Nephron progenitor cell (in vitro differentiated cells): ENCODE measurements around the gene PODN.

ENCODE experiments used
- DNase-seq: peaks from one replicate; pipeline ENCODE4 v3.0.0; 2021
- H3K27ac Mint-ChIP-seq: 2 replicates; pipeline ENCODE4 v1.8.0; 2021; ENCODE audit warnings: mild to moderate bottlenecking, moderate library complexity, mixed read lengths
- H3K27me3 Mint-ChIP-seq: 2 replicates; pipeline ENCODE4 v1.8.0; 2021; ENCODE audit warnings: mild to moderate bottlenecking, low read depth, mixed read lengths; ENCODE audit not compliant: poor library complexity
- H3K36me3 Mint-ChIP-seq: 2 replicates; pipeline ENCODE4 v1.8.0; 2021; ENCODE audit warnings: low read depth, mixed read lengths
- H3K4me1 Mint-ChIP-seq: 2 replicates; pipeline ENCODE4 v1.8.0; 2021; ENCODE audit warnings: mixed read lengths
- H3K4me3 Mint-ChIP-seq: 2 replicates; pipeline ENCODE4 v1.8.0; 2021; ENCODE audit warnings: mild to moderate bottlenecking, moderate library complexity, mixed read lengths
- H3K9me3 Mint-ChIP-seq: 2 replicates; pipeline ENCODE4 v1.8.0; 2021; ENCODE audit warnings: mild to moderate bottlenecking, moderate library complexity, mixed read lengths
- CTCF ChIP-seq: fragments of 200-600 bp; sonication (generic); IDR thresholded peaks from 2 replicates; pipeline ENCODE4 v1.5.0; 2021; ENCODE audit warnings: antibody characterized with exemption

Gene PODN

DNA sequence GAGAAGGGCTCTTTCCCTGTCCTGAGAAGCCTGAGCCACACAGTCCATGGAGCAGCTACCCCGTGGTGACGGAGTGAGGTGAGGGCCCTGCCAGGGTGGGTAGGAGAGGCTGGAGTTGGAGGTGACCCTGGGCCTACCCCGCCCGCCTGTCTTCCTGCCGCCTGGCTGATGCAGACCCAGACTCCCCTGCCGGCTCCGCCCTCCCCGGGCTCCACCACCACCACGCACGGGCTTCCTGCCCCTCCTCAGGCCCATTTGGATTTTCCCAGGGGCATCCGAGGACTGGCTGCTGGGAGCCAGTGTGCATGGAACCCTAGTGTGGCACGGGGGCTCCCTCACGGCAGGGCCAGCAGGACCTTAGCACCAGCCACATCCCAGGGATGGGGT is 32.5 kb downstream of the PODN start:
- Mint-ChIP-seq H3K36me3 (no peaks in the 10 kb centered on the region), H3K4me1 (peaks cover 9% of the 10 kb centered on the region), H3K27ac (no peak overlapping the region), H3K27me3 (no peaks in the 10 kb centered on the region), H3K9me3 (no peaks in the 10 kb centered on the region), H3K4me3 (no peak overlapping the region)
- TF ChIP-seq CTCF: no peak
- DNase-seq: no peak

DNA sequence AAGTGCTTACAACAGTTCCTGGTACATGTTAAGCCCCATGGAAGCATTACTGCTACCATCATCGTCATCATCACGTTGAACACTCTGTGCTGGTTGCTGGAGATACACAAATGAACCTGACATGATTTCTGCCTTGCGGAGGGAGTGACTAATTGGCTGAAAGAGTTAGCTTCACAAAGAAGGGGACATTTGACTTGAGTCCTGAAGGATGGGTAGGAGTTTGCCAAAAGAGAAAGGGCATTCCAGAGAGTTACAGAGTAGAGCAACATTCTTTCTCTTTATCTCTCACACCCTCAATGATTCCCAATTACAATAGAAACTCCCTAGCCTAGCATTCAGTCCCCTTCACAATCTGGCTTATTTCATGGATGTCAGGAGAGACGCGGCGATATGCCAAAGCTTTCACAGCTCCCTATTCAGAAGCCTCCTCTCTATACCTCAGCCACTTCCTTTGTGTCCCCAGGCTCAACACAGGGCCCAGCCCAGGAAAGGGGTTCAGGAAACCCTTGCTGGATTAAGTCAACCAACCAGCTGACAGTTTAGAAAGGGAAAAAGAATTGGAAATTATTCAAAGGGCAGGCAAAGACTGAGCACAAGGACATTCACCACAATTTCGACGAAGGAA is 42.4 kb downstream of the PODN start:
- H3K9me3 Mint-ChIP-seq: no peaks in the 10 kb centered on the region
- no peak for TF ChIP-seq CTCF
- peaks cover 7% of the 10 kb centered on the region for H3K27me3 Mint-ChIP-seq
- H3K36me3 Mint-ChIP-seq: no peaks in the 10 kb centered on the region
- DNase-seq: no peak
- H3K4me3 Mint-ChIP-seq: no peak overlapping the region
- H3K4me1 Mint-ChIP-seq: peaks cover 16% of the 10 kb centered on the region
- H3K27ac Mint-ChIP-seq: no peak overlapping the region

DNA sequence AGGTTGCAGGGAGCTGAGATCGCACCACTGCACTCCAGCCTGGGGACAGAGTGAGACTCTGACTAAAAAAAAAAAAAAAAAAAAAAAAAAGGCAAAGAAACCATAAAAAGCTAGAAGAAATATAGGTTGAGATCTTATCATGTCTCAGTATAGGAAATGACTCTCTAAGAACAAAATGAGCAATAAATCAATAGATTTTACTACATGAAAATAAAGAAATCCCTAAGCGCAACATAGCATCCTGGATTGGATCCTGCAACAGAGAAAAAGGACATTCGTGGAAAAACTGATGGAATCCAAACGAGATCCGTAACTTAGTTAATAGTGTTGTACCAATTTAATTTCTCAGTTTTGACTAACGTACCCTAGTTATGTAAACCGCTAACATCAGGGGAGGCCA is 45.1 kb downstream of the PODN start:
- no peak overlapping the region for H3K4me3 Mint-ChIP-seq
- H3K27ac Mint-ChIP-seq: no peak overlapping the region
- no peaks in the 10 kb centered on the region for H3K9me3 Mint-ChIP-seq
- no peak for DNase-seq
- H3K36me3 Mint-ChIP-seq: no peaks in the 10 kb centered on the region
- peaks cover 16% of the 10 kb centered on the region for H3K27me3 Mint-ChIP-seq
- peaks cover 43% of the 10 kb centered on the region for H3K4me1 Mint-ChIP-seq
- TF ChIP-seq CTCF: no peak

DNA sequence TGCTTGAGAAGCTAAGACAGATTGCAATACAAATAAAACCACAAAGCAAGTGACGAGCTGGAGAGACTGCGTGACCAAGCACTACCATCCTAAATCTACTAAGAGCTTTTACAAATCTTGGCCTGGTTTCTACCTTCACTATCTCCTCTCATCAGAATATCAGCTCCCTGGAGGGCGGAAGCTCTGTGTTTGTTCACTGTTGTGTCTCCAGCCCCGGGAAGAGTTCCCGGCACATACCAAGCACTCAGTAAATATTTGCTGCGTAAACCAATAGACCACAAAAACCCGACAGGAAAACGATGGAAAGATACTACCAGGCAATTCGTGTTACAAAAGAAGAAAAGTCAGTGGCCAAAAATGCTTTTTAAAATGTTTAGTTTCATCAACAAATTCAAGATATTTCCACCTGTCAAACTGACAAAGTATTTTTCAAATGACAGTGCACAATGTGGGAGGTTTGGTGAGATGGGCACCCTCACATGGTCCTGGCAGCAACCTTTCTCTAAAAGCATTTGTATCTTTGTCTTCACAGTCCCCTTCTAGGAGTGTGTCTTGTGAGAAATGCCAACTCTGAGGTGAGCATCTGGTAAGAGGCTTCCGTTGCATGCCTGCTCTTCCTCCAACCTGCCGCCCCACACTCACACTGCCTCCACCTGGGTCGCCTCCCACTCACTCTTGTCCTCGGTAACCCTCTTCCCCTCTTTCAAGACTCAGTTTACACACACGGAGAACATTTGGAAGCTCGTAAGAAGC is 45.7 kb downstream of the PODN start:
- DNase-seq: no peak
- TF ChIP-seq CTCF: no peak
- no peaks in the 10 kb centered on the region for H3K9me3 Mint-ChIP-seq
- no peaks in the 10 kb centered on the region for H3K36me3 Mint-ChIP-seq
- peaks cover 16% of the 10 kb centered on the region for H3K27me3 Mint-ChIP-seq
- H3K27ac Mint-ChIP-seq: peak overlapping the region; percentile 12
- H3K4me1 Mint-ChIP-seq: peaks cover 43% of the 10 kb centered on the region
- H3K4me3 Mint-ChIP-seq: no peak overlapping the region

GRCh38 chr1:53108646-53109580 is 46.9 kb downstream of the PODN start:
- no peak for TF ChIP-seq CTCF
- peaks cover 18% of the 10 kb centered on the region for H3K27me3 Mint-ChIP-seq
- H3K27ac Mint-ChIP-seq: no peak overlapping the region
- no peak overlapping the region for H3K4me3 Mint-ChIP-seq
- H3K9me3 Mint-ChIP-seq: no peaks in the 10 kb centered on the region
- H3K36me3 Mint-ChIP-seq: no peaks in the 10 kb centered on the region
- peaks cover 43% of the 10 kb centered on the region for H3K4me1 Mint-ChIP-seq
- DNase-seq: no peak
